Measurements from ENCODE around the gene VMO1.

GRCh38 chr17:4802228-4802627 lies 16.1 kb upstream of the VMO1 start, which contains the start of gene C17orf114:
- no peak for TF ChIP-seq EZH2phosphoT487 (IDR thresholded peaks at IDR 0.05; ENCODE audit: insufficient read depth, low read depth)
- no peak for TF ChIP-seq EZH2 (IDR thresholded peaks at IDR 0.05; ENCODE audit: insufficient read depth, poor library complexity, severe bottlenecking)
